ENCODE data around the gene MYH15. TPM values are rescaled to one million over a fixed set of nuclear protein-coding genes. Genes with fewer than 3 reads are reported as not detected.

The MYH15 gene
- total RNA-seq, 1 donor, result under 0.01 TPM

DNA sequence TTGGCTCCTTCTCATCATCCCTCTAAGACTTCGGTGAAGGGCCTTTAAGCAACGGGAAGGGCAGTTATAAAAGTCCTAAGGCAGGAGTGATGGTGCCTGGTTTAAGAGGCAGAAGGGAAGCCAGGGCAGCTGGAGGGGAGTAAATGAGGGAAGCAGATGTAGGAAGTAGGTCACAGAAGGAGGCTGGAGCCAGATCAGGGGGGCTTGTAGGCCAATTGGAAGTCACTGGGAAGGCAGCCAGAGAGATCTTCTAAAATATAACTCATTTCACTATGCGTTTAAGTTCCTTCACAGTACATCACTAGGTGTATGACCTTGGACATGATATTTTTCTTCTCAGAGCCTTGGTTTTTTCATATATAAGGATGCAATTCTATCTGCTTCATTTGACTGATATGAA is 94.7 kb downstream of the MYH15 start:
- H3K4me3 ChIP-seq (ENCODE audit: low read depth, low read length), result no peak overlapping the region
- DNase-seq (ENCODE audit: low read depth), result no peak
- TF ChIP-seq, protein P1, sequence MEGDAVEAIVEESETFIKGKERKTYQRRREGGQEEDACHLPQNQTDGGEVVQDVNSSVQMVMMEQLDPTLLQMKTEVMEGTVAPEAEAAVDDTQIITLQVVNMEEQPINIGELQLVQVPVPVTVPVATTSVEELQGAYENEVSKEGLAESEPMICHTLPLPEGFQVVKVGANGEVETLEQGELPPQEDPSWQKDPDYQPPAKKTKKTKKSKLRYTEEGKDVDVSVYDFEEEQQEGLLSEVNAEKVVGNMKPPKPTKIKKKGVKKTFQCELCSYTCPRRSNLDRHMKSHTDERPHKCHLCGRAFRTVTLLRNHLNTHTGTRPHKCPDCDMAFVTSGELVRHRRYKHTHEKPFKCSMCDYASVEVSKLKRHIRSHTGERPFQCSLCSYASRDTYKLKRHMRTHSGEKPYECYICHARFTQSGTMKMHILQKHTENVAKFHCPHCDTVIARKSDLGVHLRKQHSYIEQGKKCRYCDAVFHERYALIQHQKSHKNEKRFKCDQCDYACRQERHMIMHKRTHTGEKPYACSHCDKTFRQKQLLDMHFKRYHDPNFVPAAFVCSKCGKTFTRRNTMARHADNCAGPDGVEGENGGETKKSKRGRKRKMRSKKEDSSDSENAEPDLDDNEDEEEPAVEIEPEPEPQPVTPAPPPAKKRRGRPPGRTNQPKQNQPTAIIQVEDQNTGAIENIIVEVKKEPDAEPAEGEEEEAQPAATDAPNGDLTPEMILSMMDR (IDR thresholded peaks at IDR 0.05; ENCODE audit: insufficient read depth, low read depth, low read length), result no peak

GRCh38 chr3:108414007-108414406 is 96.4 kb downstream of the MYH15 start:
- no peak for DNase-seq (ENCODE audit: low read depth)
- H3K4me3 ChIP-seq (ENCODE audit: low read depth, low read length), result no peak overlapping the region
- TF ChIP-seq, protein P1 (IDR thresholded peaks at IDR 0.05; ENCODE audit: insufficient read depth, low read depth, low read length), result no peak

- TF ChIP-seq, protein P1 (IDR thresholded peaks at IDR 0.05; ENCODE audit: insufficient read depth, low read depth, low read length), result no peak
- no peak for DNase-seq (ENCODE audit: low read depth)
- no peak overlapping the region for H3K4me3 ChIP-seq (ENCODE audit: low read depth, low read length)
Observed at GRCh38 chr3:108412121-108412750, 98.2 kb downstream of the MYH15 start.

DNA sequence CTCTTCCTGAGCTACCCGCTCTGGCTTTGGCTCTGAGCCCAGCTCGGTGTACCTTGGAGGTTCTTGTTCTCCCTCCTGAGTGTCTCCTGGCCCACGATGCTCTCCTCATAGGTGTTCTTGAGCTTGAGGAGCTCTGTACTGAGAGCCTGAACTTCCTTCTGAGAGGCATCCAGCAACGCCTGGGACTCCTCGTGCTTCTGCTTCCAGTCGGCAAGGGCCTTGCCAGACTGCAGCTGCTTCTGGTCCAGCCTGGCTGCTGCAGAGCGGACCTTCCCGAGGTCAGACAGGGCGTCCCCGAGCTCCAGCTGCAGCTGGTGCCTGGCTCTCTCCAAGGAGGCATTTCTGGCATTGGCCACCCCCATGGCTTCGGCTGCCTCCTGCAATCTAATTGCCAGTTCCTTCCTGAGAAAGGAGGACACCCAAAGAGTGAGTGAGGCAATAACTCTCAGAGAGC is 99.8 kb downstream of the MYH15 start:
- no peak for DNase-seq (ENCODE audit: low read depth)

GRCh38 chr3:108409800-108410178 is 100.6 kb downstream of the MYH15 start:
- DNase-seq (ENCODE audit: low read depth), result no peak
- TF ChIP-seq, protein P1 (IDR thresholded peaks at IDR 0.05; ENCODE audit: insufficient read depth, low read depth, low read length), result no peak
- H3K4me3 ChIP-seq (ENCODE audit: low read depth, low read length), result no peak overlapping the region

More for the DNA sequence above, 99.8 kb downstream of the MYH15 start:
- TF ChIP-seq, protein P1 (IDR thresholded peaks at IDR 0.05; ENCODE audit: insufficient read depth, low read depth, low read length), result no peak
- H3K4me3 ChIP-seq (ENCODE audit: low read depth, low read length), result no peak overlapping the region

GRCh38 chr3:108408883-108409799 is 101.3 kb downstream of the MYH15 start:
- no peak for DNase-seq (ENCODE audit: low read depth)
- TF ChIP-seq, protein P1 (IDR thresholded peaks at IDR 0.05; ENCODE audit: insufficient read depth, low read depth, low read length), result no peak
- H3K4me3 ChIP-seq (ENCODE audit: low read depth, low read length), result no peak overlapping the region
